Measurements from ENCODE around the gene DHRS2. TPM values are rescaled to one million over a fixed set of nuclear protein-coding genes. Genes with fewer than 3 reads are reported as not detected.

The DHRS2 gene
- total RNA-seq, 2 donors from 2014 or later: 1.3 to 3.3 TPM

DNA sequence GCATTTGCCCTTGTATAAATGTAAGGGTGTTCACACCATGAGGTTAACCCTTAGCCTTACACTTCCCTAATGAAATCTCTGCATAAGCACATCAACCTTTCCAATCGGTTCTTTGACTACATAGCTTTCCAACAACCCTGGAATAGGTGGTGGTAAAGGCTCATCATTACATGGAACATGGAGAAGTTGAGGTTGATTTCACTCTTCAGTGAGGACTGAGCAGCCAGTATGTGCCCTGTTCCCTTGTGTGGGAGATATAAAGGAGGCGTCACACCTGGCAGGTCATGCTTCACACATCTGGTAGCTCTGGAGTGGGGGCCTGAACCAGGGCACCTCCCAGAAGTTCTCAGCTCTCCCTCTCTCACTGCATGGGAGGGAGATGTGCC, 35.8 kb upstream of the DHRS2 start:
- TF ChIP-seq, protein P1, sequence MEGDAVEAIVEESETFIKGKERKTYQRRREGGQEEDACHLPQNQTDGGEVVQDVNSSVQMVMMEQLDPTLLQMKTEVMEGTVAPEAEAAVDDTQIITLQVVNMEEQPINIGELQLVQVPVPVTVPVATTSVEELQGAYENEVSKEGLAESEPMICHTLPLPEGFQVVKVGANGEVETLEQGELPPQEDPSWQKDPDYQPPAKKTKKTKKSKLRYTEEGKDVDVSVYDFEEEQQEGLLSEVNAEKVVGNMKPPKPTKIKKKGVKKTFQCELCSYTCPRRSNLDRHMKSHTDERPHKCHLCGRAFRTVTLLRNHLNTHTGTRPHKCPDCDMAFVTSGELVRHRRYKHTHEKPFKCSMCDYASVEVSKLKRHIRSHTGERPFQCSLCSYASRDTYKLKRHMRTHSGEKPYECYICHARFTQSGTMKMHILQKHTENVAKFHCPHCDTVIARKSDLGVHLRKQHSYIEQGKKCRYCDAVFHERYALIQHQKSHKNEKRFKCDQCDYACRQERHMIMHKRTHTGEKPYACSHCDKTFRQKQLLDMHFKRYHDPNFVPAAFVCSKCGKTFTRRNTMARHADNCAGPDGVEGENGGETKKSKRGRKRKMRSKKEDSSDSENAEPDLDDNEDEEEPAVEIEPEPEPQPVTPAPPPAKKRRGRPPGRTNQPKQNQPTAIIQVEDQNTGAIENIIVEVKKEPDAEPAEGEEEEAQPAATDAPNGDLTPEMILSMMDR (IDR thresholded peaks at IDR 0.05): no peak
- no peak for TF ChIP-seq POLR2A (IDR thresholded peaks at IDR 0.05)
- ATAC-seq (no peak), DNase-seq (no peak)
- no peak overlapping the region for H3K27ac ChIP-seq
- no peaks in the 10 kb centered on the region for H3K9me3 ChIP-seq
- no peaks in the 10 kb centered on the region for H3K36me3 ChIP-seq (replicated peaks in 1 of 2; ENCODE audit: insufficient read depth in 1 of 2, low read depth in 2 of 2)
- intact Hi-C loops (cut with DNase I): no loop called here
- peaks cover 26% of the 10 kb centered on the region for H3K4me1 ChIP-seq
- no peaks in the 10 kb centered on the region for H3K27me3 ChIP-seq
- no peak overlapping the region for H3K4me3 ChIP-seq
- WGBS, 2 donors: 45 to 77% methylated on average over 2 of the region's 2 CpGs

DNA sequence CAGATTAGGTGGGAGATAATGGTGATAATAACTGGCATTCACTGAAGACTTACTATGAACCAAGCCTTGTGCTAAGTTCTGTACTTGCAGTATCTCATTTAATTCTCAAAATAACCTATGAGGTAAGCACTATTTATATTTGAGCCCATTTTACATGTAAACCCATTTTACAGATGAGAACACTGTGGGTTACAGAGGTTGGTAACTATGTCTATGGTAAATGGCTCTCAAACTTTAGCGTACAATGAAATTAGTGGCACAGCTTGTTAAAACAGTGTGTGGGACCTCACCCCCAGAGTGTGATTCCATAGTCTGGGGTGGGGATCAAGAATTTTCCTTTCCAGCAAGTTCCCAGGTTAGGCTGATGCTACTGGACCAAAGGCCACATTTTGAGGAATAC, 35.4 kb upstream of the DHRS2 start:
- no peak overlapping the region for H3K27ac ChIP-seq
- TF ChIP-seq, protein P1 (IDR thresholded peaks at IDR 0.05): no peak
- no peak for TF ChIP-seq POLR2A (IDR thresholded peaks at IDR 0.05)
- no peaks in the 10 kb centered on the region for H3K9me3 ChIP-seq
- WGBS, 2 donors: 93 to 100% methylated on average over 1 of the region's 1 CpG
- peaks cover 31% of the 10 kb centered on the region for H3K4me1 ChIP-seq
- no peak for ATAC-seq
- intact Hi-C loops (cut with DNase I): no loop called here
- no peak for DNase-seq
- no peaks in the 10 kb centered on the region for H3K27me3 ChIP-seq
- H3K36me3 ChIP-seq (replicated peaks in 1 of 2; ENCODE audit: insufficient read depth in 1 of 2, low read depth in 2 of 2): no peaks in the 10 kb centered on the region
- H3K4me3 ChIP-seq: no peak overlapping the region

DNA sequence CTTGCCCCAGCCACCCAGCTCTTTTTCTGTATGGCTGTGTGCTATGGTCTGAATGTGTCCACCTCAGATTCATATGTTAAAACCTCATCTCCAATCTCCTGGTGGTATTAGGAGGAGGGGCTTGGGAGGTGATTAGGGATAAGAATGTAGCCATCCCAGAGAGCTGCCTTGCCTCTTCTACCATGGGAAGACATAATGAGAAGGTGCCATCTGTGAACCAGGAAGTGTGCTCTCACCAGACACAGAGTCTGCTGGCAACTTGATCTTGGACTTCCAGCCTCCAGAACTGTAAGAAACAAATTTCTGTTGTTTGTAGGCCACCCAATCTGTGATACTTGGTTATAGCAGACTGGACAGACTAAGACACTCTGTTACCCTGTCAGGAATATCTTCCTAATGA, 34.7 kb upstream of the DHRS2 start:
- TF ChIP-seq, protein P1 (IDR thresholded peaks at IDR 0.05): no peak
- no peak for TF ChIP-seq POLR2A (IDR thresholded peaks at IDR 0.05)
- intact Hi-C loops (cut with DNase I): no loop called here

DNA sequence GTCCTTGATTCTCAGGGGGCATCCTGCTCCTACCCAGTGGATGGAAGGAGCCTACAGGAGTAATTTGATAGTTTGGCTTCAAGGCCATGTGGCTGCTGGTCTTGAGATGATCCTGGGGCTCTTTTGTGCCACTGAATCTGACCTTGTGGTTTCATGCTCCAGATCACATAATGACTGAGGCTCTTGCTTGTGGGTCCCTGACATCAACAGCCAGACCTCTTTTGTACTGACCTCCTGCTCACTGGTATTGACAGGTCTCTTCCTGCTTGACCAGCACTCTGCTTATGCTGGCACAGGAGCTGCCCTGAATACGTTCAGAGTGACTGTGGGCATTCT, 34.4 kb upstream of the DHRS2 start:
- H3K4me3 ChIP-seq: no peak overlapping the region
- H3K27ac ChIP-seq: peak overlapping the region in 2 of 4 donors; percentile 21 to 36
- peaks cover 41% of the 10 kb centered on the region for H3K4me1 ChIP-seq
- 60 to 75% methylated on average over 1 of the region's 1 CpG for WGBS, 2 donors
- no peak for DNase-seq
- H3K27me3 ChIP-seq: no peaks in the 10 kb centered on the region
- H3K9me3 ChIP-seq: no peaks in the 10 kb centered on the region
- ATAC-seq: peak; percentile 12
- intact Hi-C loops (cut with DNase I): no loop called here
- no peaks in the 10 kb centered on the region for H3K36me3 ChIP-seq (replicated peaks in 1 of 2; ENCODE audit: insufficient read depth in 1 of 2, low read depth in 2 of 2)
- TF ChIP-seq, protein P1 (IDR thresholded peaks at IDR 0.05): no peak

More for the DNA sequence above, 34.7 kb upstream of the DHRS2 start:
- Histone ChIP-seq H3K27ac (peak overlapping the region in 2 of 4 donors; percentile 21 to 36), H3K4me3 (no peak overlapping the region), H3K9me3 (no peaks in the 10 kb centered on the region), H3K27me3 (no peaks in the 10 kb centered on the region), H3K36me3 (replicated peaks in 1 of 2; ENCODE audit: insufficient read depth in 1 of 2, low read depth in 2 of 2) (no peaks in the 10 kb centered on the region), H3K4me1 (peaks cover 37% of the 10 kb centered on the region)
- DNase-seq: peak in 1 of 4 donors; percentile 18
- ATAC-seq: peak; percentile 68

DNA sequence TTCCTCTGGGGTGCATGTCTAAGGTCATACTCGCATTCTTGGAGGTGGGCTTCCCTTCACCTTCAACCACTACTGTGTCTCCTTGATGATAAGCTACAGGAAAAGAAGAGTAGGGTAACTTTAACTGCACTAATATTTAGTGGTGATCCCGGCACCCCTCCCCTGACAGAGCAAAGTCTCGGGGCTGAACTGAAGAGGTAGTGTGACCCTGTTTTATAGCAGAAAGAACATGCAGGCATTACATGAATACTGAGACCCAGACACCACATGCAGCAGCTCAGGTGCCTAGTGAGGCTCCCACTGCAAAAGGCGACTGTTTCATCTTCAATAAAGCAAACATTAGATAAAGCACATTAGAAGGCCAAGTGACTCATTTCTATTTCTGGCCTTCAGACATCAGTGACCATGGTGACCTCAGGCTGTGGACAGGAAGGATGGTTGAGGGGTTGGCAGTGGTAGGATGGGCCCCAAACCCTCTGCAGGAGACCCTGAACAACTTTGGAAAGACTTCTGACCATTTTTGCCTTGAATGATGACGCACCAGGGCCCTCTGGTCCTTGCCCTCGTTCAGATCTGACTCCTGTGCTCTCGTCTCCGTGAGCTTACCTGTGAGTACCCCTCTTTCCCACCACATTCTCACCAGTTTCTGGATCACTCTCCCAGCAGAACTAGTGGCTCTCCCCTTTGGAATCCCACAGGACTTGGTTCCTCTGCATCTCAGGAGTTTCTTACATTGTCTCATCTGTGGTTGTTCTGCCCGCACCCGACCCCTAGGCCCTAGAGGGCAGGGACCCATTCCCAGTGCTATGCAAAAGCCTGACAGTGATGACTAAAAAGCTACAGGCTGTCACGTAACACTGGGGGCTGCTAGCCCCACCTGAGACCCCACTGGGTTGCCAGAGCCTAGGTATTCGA, 33.7 kb upstream of the DHRS2 start:
- intact Hi-C loops (cut with DNase I): no loop called here
- Histone ChIP-seq H3K36me3 (replicated peaks in 1 of 2; ENCODE audit: insufficient read depth in 1 of 2, low read depth in 2 of 2) (no peaks in the 10 kb centered on the region), H3K4me1 (peaks cover 48% of the 10 kb centered on the region), H3K27ac (peak overlapping the region in 1 of 4 donors; percentile 36), H3K27me3 (no peaks in the 10 kb centered on the region), H3K9me3 (no peaks in the 10 kb centered on the region), H3K4me3 (no peak overlapping the region)
- peak in 2 of 4 donors; percentile 35 to 44 for DNase-seq
- 86 to 94% methylated on average over 11 to 12 of the region's 12 CpGs for WGBS, 2 donors
- TF ChIP-seq, protein P1 (IDR thresholded peaks at IDR 0.05): no peak
- TF ChIP-seq POLR2A (IDR thresholded peaks at IDR 0.05): no peak
- peak; percentile 74 for ATAC-seq
